HG02885 (cell line): ENCODE results near the gene SHISA8.

Source experiments
- ATAC-seq: cut with Tn5 transposase; IDR thresholded peaks from one replicate; pipeline ENCODE4 v1.9.1; 2021; ENCODE audit warnings: mild to moderate bottlenecking; ENCODE audit not compliant: unreplicated experiment, poor library complexity

SHISA8 gene

DNA sequence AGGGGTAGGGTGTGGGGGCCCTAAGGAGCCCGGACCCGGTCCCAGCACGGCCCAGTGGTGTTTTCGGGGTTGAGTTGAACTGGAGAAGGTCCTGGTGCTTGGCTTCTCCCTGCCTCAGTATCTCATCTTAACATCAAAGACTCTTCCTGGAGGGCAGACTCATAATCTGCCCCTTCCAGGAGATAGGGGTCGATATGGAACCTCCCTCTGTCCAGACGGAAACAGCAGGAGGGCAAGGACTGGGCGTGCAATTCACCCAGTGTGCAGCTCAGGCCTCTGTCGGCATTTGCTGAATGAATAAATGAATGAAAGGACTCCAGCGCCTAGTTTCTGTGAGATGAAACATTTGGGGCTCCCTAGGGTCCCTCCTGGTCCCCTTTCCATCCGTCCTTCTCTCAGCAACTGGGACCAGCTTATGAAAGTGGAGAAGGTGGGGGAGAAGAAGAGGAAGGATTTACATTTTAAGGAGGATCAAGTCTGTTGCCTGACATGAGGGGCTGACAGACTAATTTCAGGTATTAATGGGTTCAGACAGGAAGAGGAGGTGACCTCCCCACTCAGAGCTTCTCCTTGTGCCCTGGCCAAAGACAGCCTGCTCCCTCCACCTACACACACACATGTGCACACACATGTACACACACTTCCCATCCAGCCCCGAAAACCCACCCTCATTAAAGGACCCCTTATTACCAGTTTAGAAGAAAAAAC is 1.1 kb upstream of the SHISA8 start:
- ATAC-seq, result no peak

DNA sequence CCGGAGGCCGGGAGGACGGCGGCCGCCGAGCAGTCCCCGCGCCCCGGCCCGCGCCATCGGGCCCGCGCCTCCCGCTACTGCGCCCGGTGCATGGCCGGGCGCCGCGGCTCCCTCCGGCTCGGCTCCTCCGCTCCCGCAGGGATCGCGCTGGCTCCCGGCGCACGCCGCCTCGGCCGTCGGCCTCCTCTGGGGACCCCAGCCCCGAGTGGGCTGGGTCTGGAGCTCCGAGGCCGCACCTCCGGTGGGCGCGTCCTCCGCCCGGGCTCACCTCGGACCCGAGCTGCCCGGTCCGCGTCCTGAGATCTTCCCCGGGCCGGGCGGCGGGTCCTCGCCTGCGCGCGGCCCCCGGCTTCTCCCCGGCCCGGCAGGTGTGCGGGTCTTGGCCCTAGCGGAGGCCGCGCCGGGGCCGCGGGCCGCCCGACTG is 251 bp downstream of the SHISA8 start:
- no peak for ATAC-seq

DNA sequence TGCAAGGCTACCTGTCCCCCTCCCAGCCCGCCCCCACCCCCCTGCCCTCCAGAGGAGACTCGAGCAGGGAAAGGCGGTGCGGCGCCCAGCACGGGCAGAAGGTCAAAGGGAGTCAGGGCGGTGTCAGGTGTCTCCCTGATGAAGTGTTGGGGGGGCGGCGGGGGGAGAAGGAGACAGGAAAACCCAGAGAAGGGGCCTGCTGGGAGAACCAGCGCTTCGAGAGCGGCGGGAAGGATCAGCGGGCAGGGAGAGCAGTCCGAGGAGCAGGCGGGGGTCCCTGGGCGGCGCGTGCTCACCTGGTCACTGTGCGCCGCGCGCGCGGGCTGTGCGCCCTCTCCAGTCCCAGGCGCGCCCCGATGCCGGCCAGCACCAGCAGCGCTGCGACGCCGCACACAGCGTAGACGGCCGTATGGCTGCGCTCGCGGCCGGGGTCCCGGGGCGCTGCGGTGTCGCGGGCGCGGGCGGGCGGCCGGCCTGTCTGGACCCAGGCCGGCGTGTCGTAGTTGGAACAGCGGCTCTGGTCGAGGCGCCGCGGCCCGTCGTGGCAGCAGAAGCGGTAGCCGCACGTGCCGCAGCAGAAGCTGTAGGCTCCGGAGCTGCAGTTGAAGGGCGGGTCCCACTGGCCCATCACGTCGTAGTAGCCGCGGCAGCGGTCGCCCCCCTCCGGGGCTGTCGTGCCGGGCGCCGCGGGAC is 886 bp downstream of the SHISA8 start:
- ATAC-seq, result no peak

DNA sequence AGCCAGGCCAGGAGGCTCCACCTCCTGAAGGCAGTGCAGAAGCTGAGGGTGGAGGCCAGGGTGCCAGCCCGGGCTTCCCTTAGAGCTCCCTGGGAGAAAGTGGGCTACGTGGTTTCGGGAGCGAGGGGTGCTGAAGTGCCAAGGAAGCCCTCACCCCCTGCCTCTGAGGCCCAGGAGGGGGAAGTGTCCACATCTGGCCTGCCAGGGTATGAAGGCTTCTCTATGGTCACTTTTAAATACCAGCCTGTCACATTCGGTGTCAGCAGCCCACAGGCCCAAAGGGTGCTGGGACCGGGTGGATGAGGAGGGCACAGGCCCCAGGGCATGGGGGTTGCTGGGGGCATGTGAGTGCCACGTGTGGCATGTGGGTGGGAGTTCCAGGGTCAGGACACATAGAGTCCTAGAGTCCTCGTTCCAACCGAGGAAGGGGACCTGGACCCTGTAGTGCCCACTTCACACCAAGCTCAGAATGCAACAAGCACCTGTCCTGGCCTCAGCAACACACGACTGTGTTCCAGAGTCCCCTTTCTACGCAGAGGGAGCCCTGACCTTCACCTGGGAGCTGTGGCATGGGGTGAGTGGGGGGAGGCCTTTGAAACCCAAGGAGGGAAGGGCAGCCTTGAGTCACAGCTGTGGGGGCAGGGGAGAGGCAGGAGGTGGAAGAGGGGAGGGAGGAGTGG is 1.7 kb downstream of the SHISA8 start:
- ATAC-seq, result no peak

DNA sequence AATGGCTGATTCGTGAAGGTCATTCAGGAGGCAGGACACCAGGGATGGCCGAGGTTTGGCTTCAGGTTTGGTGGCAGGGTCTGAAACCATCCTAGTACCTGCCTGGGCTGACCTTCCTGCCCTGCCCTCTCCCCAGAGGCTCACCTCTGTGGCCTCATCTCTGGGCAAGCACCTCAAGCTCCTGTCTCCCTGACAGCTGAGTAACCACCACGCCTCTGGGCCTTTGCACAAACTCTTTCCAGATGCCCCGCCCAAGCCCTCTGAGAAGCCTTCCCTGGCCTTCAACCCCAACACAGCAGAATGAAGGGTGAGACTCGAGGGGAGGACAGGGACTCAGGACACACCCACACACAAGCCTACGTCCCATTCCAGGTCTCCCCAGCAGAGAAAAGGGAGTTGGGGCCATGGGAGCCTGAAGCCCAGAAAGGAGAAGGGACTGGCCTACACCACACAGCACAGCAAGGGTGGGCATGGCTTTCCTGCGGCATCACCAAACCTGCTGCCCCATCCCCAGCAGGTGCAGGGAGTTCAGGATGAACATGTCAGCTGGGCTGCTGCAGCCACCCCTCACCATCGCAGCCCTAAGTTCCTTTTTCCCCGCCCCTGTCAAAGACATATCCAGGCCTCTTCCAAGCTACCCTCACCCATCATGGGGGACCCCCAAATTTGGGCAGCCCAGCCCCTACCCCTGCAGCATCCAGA is 2.4 kb downstream of the SHISA8 start:
- no peak for ATAC-seq

DNA sequence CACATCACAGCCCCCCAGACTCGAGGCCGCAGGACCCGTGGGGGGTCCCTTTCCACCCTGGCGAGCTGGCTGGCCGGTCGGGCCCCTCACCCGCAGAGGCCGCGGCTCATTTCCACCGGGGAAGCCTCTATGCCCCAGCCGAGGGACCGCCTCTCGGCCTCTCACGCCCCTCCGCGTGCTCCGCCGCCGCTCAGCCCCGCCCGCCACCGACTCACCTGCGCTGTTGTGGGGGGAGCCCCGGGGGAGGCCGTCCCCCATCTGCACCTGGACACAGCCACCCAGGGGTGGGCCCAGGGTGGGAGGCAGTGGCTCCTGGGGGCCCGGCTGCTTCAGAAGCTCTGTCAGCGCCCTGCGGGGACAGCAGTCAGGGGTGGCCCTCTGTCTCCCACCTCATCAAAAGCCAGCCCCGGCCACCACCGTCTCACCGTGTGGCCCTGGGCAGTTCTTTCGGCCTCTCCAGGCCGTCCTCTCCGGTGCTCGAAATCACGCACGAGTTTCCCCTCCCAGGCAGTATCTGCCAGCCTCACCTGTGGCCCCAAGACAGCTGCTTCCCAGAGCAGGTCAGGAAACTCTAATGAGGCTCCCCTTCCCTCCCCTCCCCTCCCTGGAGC is 3.8 kb downstream of the SHISA8 start:
- ATAC-seq, result no peak

DNA sequence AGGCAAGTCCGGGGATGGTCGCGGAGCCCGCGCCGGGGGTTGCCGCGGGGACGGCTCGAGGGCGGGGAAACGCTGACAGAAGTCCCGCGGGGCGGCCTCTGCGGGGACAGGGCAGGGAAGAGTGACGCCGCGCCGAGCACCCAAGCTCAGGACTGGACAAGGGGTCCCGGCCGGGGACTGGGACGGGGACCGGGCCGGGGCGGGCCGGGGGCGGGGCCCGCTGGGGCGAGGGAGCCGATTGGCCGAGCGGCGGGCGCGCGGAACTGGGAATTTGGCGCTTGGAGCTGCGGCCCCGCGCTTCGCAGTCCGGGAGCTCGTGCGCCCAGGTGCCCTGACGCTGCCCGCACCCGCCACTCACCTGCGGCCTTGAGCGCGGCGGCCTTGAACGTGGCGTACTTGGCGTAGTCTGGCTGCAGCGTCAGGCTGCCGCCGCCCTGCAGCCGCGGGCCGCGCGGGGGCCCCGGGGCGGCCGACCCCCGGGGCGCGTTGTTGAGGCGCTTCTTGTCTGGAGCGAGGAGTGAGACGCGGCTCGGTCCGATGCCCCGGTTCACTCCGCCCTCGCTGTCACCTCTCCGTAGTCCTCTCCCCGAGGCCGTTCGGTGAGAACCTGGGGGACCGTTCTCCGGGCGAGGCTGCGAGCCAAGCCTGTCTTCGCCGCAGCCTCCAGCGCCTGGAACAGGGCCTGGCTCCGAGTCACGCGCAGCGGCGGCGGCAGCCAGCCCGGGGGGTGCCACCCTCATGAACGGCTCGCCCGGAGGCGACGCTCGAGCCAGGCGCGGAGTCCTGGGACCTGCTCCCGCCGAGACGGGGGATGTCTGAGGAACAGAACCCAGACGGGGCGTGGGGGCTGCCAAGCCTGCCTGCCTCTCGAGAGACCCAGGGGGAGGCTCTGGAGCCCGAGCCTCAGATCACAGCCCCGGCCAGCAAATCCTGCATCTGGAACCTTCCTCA is 4.5 kb downstream of the SHISA8 start:
- ATAC-seq, result no peak

DNA sequence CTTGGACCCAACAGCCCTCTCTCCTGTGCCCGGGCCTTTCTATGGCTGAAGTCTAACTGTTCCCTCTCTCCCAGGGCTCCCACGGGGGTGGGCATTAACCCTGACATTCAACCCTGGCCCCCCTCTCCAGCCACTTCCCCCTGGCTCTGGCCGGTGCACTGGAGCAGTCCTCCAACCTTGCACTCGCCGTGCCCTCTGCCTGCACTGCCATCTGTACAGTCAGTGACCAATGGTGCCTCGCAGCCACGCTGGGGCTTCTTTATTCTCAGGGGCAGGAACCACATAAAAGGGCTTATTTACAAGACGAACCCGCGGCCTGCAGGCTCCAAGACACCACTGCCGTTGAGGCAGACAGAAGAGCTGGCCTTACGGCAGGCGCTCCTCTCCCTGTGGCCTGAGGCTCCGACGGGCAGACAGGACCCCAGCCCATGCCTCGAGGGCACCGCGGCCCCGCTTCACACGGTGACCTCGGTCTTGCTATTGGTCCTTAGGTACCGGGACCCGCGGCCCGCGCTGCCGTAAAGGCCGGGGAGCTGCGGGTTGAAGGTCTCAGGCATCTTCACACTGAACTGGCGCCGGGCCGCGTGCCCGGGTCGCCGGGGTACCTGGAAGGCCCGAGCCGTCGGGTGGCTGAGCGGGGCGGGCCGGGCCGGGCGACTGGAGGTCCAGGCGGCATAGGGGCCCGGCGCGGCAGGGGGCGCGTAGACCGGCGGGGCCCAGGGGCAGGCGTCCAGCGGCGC is 5.4 kb downstream of the SHISA8 start:
- no peak for ATAC-seq

DNA sequence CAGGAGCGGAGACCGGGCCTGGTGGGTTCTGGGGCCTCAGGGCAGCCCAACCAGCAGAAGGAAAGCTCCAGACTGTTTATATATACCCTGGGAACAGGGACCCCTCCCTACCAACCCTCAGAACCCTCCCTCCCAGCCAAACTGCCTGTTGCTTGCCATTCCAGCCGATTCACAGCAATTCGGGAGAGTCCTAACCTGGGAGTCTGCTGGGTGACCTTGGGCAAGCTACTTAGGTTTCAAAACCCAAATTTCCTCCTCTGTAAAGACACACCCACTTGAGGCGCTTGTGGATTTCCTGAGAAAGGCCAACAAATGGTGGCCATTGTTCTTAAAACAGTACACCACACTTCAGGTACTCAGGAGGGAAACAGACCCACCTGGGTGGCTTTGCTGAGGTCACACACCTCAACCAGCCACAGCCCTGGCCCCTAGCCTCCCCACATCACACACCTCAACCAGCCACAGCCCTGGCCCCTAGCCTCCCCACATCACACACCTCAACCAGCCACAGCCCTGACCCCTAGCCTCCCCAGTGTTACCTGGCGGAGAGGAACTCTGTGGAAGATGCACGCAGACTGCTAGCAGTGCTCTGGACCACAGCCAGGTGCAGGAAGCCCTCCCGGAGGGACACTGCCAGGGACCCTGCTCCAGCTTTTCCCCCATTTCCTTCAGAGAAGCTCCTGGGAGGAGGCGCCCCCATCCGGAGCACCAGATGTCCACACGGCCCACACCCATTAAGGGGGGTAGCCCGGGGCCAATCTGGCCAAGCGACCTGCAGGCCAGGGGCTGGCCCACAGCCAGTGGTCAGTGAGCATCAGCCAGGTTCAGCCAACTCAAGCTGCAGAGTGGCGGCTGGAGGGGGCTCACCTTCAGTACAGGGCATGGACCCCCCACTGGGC is 6.2 kb downstream of the SHISA8 start:
- no peak for ATAC-seq

DNA sequence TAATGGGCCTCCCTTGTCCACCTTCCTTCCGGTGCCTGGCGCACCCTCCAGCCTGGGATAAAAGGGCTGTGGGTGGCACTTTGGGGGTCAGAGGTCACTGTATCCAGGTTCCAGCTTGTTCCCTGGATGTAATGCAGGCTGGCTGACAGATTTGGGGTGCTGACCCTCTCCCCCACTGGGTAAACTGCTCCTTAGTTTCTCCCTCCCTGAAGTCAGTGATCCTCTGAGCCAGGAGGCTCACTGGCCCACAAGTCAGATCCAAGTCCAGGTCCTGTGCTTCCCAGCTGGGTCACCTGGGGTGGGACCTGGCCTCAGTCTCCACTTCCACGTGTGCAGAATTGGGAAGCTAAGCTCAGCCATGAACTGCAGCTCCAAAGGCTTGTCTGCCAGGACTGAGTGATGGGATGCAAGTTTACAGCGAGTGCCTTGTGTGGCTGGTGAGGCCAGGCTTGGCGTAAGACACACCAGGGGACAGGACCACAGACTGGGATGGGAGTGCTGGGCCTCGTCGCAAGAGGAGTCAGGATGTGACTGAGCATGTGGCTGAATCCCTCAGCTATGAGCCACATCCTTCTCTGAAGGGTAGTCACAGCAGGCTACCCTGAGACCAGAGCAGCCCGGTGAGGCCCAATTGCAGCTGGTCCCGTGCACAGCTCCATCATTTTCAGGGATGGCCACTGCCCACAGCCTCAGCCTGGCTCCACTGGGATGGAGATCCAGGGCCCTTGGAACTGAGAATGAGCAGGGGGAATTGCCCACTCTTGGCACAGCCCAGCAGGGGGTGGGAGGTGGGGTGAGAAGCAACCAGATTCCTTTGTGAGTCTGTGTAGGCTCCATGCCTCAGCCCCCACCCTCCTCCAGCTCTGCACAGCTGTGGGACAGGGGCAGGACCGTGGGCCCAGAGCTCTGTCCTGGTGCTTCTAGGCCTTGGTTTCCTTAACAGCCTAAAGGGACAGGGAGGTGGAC is 7.2 kb downstream of the SHISA8 start:
- ATAC-seq, result no peak

DNA sequence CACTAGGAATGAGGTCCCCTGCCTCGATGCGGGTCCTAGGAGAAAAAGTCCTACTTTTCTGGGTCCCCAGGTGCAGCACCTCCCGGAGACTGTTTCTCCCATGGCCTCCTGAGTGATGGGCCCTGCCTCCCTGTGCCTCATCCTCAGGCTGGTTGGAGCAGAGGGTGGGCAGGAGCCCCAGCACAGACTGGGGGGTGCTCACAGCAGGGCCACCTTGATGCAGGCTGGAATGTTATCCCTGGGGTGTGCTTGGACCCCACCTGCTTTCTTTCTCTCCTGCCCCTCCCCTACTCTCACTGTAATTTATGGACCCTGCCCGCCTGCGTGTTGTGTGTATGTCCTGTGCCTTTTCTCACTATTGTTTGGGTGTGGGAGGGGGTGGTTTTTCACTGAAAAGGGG is 8.1 kb downstream of the SHISA8 start:
- ATAC-seq, result no peak

DNA sequence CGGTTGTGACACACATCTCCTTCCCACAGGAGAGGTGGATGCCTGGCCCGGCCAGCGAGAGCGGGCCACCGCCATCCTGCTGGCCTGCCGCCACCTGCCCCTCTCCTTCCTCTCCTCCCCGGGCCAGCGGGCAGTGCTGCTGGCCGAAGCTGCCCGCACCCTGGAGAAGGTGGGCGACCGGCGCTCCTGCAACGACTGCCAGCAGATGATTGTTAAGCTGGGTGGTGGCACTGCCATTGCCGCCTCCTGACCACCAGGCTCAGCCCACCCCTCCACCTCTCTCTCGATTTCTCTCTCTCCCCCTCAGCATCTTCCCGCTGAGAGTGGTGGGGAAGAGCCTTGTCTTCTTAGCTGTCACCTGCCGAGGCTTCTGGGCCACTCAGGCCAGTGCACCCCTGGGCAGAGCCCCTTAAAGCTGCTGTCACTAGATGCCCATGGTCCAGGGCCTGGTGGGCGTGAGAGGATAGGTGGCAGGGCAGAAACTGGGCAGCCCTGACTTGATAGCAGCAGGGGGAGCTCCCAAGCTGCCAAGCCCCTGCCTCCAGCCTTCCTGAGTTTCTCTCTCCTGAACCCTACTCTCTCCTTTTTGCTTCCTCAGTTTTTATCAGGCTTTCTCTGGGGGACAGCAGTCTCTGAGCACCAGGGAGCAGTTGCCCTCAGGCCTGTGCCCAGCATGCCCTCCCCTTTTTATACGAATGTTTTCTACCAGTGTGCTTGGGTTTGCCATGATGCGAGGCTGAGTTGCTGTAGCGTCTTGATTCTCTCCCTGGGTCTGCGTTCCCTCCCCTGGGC is 9.3 kb downstream of the SHISA8 start:
- ATAC-seq, result no peak

DNA sequence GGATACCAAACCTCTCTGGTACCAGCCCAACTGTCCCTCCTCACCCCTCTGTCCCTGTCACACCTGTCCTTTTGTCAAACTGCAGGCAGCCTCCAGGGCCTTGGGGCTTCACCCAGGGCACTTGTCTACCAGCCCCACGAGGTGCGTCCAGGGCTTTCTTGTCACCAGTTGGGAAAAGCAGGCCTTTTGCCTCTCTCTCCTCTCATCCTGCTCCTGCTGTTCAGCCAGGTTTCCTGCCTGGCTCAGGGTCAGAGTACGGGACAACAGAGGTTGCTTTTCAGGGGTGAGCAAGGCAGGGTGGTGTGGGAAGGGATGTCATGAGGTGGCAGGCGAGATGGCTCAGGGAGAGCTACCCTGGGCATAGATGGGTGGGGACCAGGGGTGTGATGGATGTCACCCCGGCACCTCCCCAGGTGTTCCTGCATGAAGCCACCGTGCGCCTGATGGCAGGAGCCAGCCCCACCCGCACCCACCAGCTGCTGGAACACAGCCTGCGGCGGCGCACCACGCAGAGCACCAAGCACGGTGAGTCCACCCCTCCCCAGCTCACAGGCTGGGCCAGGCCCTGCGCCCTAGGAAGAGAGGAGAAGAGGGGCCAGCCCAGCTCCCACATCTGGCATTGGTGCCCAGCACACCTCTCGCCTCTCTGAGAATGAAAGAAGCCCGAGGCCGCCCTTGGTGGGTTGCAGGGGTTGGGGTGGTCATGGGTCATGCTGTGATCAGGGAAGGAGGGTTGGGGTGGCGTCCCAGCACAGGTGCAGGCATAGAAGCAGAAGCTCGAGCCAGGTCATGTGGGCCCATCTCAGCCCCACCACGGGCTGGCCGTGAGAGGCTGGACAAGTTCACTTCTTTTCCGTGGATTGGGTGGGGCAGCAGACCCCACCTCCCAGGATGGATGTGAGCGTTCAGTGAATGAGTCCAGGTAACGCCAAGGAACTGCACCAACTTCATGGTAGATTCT is 10.1 kb downstream of the SHISA8 start:
- no peak for ATAC-seq

DNA sequence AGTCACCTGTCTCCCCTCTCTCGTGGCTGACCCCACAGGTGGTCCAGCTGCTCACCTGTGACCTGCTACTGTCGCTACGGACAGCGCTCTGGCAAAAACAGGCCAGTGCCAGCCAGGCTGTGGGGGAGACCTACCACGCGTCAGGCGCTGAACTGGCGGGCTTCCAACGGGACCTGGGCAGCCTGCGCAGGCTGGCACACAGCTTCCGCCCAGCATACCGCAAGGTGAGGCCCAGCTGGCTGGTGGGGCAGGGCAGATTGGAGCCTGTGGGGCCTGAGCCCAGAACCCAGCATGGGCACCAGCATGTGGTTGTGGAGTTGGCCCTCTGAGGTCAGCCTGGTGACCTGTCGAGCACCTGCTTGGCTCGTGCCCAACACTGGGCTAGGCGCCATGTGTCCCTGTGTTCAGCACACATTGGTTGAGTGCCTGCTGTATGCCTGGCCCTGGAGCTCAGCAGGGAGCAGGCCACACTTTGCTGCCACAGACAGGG is 11.9 kb downstream of the SHISA8 start:
- ATAC-seq, result no peak

DNA sequence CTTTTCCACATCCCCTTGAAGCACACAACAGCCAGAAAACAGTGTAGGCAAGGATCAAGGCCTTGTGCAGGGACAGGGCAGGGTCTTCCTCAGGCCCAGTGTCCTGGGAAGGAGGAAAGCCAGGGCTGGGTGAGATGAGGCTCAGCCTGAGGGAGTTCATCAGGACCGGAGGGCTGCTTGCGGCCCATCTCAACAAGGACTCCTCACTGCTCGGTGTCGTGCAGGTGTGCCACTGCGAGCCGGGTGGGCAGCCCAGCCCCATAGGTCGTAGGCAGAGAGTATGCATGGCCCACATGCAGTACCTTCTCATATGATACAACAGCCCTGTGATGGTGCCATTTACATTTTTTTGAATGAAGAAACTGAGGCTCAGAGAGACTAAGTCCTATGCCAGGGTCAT is 12.9 kb downstream of the SHISA8 start:
- no peak for ATAC-seq
